GM23248 (cell line): ENCODE data around the gene SLC35A3.

Source experiments
- EZH2 ChIP-seq: fragments of 200-600 bp; sonication (generic); IDR thresholded peaks from 2 replicates; pipeline ENCODE4 v1.6.1; 2018; ENCODE audit warnings: antibody characterized with exemption, mild to moderate bottlenecking; ENCODE audit not compliant: insufficient read depth, poor library complexity, severe bottlenecking
- EZH2phosphoT487 ChIP-seq: fragments of 200-600 bp; sonication (generic); IDR thresholded peaks from 2 replicates; pipeline ENCODE4 v1.6.1; 2018; ENCODE audit warnings: antibody characterized with exemption, moderate library complexity, mild to moderate bottlenecking, low read depth; ENCODE audit not compliant: insufficient read depth

- TF ChIP-seq EZH2phosphoT487 (no peak), EZH2 (no peak)
Observed at GRCh38 chr1:100019220-100019619, 49.4 kb downstream of the SLC35A3 start.
